Lung (tissue), 12 donors: ENCODE measurements around the gene FBLN5. TPM values are rescaled to one million over a fixed set of nuclear protein-coding genes. Genes with fewer than 3 reads are reported as not detected.
A peak's percentile ranks its signal among the peaks of the same experiment; 100 is the strongest.

Experiments used
- ATAC-seq: fragments of 200-7000 bp; cut with Tn5 transposase; one replicate; pipeline ENCODE4 v1.9.1; 2020; ENCODE audit warnings: moderate number of reproducible peaks; ENCODE audit not compliant: insufficient read depth, low FRiP score
- DNase-seq, 3 donors: peaks; one replicate each; pipeline ENCODE4 v3.0.0-alpha.2; 2013 to 2017
- H3K27ac ChIP-seq, 2 donors: one replicate each; pipeline ENCODE4 v1.5.1; 2013; ENCODE audit warnings: mild to moderate bottlenecking in 2 of 2, moderate library complexity in 2 of 2, control low read depth in 1 of 2, inconsistent platforms in 1 of 2, low read depth in 1 of 2, low read length in 1 of 2
- H3K27me3 ChIP-seq, 3 donors: one replicate each; pipeline ENCODE4 v1.5.1; 2013; ENCODE audit warnings: low read length in 2 of 3; ENCODE audit not compliant: control insufficient read depth in 3 of 3, insufficient read depth in 3 of 3
- H3K36me3 ChIP-seq, 4 donors: one replicate each; pipeline ENCODE4 v1.5.1; 2013; ENCODE audit warnings: low read length in 4 of 4, mild to moderate bottlenecking in 1 of 4, moderate library complexity in 1 of 4; ENCODE audit not compliant: control insufficient read depth in 4 of 4, insufficient read depth in 4 of 4
- H3K4me1 ChIP-seq, 5 donors: one replicate each; pipeline ENCODE4 v1.5.1; 2013; ENCODE audit warnings: low read length in 5 of 5, mild to moderate bottlenecking in 2 of 5, moderate library complexity in 1 of 5; ENCODE audit not compliant: control insufficient read depth in 5 of 5, insufficient read depth in 5 of 5
- H3K4me3 ChIP-seq: one replicate; pipeline ENCODE4 v1.5.1; 2013; ENCODE audit warnings: mild to moderate bottlenecking, control low read depth, moderate library complexity
- H3K9ac ChIP-seq, 2 donors: one replicate each; pipeline ENCODE4 v1.5.1; 2013; ENCODE audit warnings: low read length in 2 of 2, control low read depth in 1 of 2; ENCODE audit not compliant: insufficient read depth in 1 of 2
- H3K9me3 ChIP-seq, 4 donors: one replicate each; pipeline ENCODE4 v1.5.1; 2013; ENCODE audit warnings: low read length in 3 of 4, mild to moderate bottlenecking in 1 of 4, moderate library complexity in 1 of 4; ENCODE audit not compliant: control insufficient read depth in 4 of 4, insufficient read depth in 3 of 4
- WGBS, 2 donors: extraction: QIAGEN DNeasy Blood & Tissue Kit; methylation state at CpG; one replicate each; pipeline ENCODE4 v1.1.7; 2013; 5-methylcytosine and 5-hydroxymethylcytosine counted together
- polyA plus RNA-seq, 2 donors: library from polyadenylated mRNA; stranded (reverse); fragments of 200-250 nt; gene quantifications; one replicate each; pipeline ENCODE4 v1.2.1, GENCODE V29; 2013
- total RNA-seq, 2 donors: library from RNA; depleted of rRNA in 1 of 2; stranded (reverse); fragments of >200 nt in 1 of 2; gene quantifications; one replicate each; pipeline ENCODE4 v1.2.1, GENCODE V29; 2014 to 2021
- TF ChIP-seq, protein P1 (sequence below): IDR thresholded peaks from 2 replicates; pipeline ENCODE4 v1.5.1; 2012; ENCODE audit warnings: mild to moderate bottlenecking; ENCODE audit errors: control extremely low read depth, extremely low read depth
- donor health status: control.
- donor health status: control.
- donor health status: Bipolar disorder and iron deficiency.
- donor health status: healthy.
- donor health status: DM: yes; HTN: yes; CAD: no.

FBLN5 gene
- total and polyA plus RNA-seq, 4 donors = 43.1 to 83.0 (median 72.0) TPM

DNA sequence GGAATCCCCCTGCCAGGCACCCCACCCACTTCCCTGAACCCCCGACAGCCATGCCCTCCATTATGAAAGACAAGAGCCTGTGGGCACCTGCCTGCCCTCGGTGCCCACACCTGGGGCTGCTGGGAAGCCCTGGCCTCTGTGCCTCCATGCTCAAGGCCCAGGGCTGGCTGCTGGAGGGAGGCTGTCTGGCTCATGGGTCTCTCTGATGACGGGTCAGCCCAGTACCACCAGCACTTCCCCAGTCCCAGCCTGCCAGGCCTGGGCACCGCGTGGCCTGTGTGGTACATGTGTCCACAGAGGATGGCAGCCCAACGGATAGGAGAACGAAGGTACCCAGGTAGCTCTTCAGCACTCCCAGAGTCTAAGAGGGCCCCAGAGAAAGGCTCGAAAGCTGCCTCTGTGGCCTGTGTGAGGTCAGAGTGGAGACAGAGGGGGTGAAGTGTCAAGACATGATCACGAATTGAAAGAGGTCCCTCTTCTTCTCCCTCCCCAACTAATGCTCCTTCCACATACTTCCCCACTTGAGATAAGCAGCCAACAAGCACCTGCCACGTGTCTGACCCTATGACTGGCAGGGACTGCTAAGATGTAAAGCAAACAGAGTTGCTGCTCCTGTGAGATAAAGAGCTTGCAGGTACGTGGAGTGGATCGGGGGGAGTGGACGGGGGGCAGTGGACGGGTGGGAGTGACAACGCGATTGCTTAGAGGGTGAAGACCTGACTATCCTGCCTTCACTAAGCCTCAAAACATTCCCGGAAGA lies 21.2 kb downstream of the FBLN5 start:
- Histone ChIP-seq H3K4me3 (no peak overlapping the region), H3K9me3 (no peaks in the 10 kb centered on the region), H3K27me3 (no peaks in the 10 kb centered on the region), H3K9ac (no peak overlapping the region), H3K27ac (peak overlapping the region in 1 of 2 donors; percentile 0), H3K4me1 (peaks cover 0 to 19% (median 7%) of the 10 kb centered on the region in 5 donors), H3K36me3 (peaks cover 0 to 3% (median under 1%) of the 10 kb centered on the region in 4 donors)
- TF ChIP-seq, protein P1, sequence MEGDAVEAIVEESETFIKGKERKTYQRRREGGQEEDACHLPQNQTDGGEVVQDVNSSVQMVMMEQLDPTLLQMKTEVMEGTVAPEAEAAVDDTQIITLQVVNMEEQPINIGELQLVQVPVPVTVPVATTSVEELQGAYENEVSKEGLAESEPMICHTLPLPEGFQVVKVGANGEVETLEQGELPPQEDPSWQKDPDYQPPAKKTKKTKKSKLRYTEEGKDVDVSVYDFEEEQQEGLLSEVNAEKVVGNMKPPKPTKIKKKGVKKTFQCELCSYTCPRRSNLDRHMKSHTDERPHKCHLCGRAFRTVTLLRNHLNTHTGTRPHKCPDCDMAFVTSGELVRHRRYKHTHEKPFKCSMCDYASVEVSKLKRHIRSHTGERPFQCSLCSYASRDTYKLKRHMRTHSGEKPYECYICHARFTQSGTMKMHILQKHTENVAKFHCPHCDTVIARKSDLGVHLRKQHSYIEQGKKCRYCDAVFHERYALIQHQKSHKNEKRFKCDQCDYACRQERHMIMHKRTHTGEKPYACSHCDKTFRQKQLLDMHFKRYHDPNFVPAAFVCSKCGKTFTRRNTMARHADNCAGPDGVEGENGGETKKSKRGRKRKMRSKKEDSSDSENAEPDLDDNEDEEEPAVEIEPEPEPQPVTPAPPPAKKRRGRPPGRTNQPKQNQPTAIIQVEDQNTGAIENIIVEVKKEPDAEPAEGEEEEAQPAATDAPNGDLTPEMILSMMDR = no peak
- ATAC-seq = no peak
- WGBS, 2 donors = 71 to 82% methylated on average over 17 of the region's 17 CpGs
- DNase-seq = peak in 2 of 3 donors; percentile 22 to 39

GRCh38 chr14:91925727-91926121 lies 21.8 kb downstream of the FBLN5 start:
- H3K36me3 ChIP-seq = peaks cover 0 to 3% (median under 1%) of the 10 kb centered on the region in 4 donors
- H3K27me3 ChIP-seq = no peaks in the 10 kb centered on the region
- H3K4me1 ChIP-seq = peaks cover 0 to 19% (median 7%) of the 10 kb centered on the region in 5 donors
- DNase-seq = no peak
- H3K9ac ChIP-seq = no peak overlapping the region
- TF ChIP-seq, protein P1 = no peak
- H3K4me3 ChIP-seq = no peak overlapping the region
- no peaks in the 10 kb centered on the region for H3K9me3 ChIP-seq
- no peak overlapping the region for H3K27ac ChIP-seq
- peak; percentile 24 for ATAC-seq
- WGBS, 2 donors = 91 to 95% methylated on average over 10 of the region's 10 CpGs

DNA sequence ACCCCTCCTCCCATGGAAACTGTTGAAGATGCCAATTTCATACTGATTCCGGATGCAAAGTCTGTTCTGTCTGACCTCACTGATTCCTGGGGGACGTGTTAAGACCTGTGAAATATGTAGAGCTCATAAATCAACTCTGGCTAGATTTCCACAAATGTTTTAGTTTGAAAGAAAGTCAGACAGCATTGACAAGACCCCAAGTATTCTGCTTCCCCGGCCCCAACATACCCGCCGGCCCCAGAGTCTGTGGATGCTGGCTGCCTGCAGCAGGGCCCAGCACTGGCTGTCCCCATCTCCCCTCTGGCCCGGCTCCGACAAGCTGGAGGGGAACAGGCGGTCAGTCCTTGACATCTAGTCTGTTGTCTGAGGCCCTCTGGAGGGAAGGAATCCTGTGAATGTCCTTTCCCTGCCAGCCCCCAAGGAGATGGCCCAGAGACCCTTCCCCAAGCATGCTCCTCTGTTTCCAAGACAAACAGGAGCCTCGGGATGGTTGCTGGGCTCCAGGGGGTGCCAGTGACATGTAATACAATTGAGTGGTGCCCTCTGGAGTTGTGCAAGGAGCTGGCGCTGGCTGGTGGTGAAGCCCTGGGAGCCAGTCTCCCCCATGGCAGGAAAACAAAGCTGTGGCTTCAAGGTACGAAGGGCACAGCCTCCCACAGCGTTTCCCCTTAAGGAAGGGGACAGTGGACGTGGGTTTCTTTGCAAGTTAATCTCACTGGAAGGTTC lies 22.3 kb downstream of the FBLN5 start:
- no peak overlapping the region for H3K9ac ChIP-seq
- no peak overlapping the region for H3K27ac ChIP-seq
- H3K4me1 ChIP-seq = peaks cover 0 to 19% (median 7%) of the 10 kb centered on the region in 5 donors
- TF ChIP-seq, protein P1 = no peak
- peaks cover 0 to 3% (median under 1%) of the 10 kb centered on the region in 4 donors for H3K36me3 ChIP-seq
- H3K9me3 ChIP-seq = no peaks in the 10 kb centered on the region
- H3K27me3 ChIP-seq = no peaks in the 10 kb centered on the region
- no peak for ATAC-seq
- 73 to 75% methylated on average over 13 of the region's 13 CpGs for WGBS, 2 donors
- DNase-seq = peak; percentile 61 to 81 (median 75)
- no peak overlapping the region for H3K4me3 ChIP-seq
